Thymus (tissue), 11 donors: ENCODE data around the gene ZNF682. TPM values are rescaled to one million over a fixed set of nuclear protein-coding genes. Genes with fewer than 3 reads are reported as not detected.
A peak's percentile ranks its signal among the peaks of the same experiment; 100 is the strongest.
"Not testable (repeated sequence)": the region's sequence is repeated elsewhere in the genome, so short reads cannot be mapped to it uniquely, and the experiment has no call there.

ENCODE experiments used
- DNase-seq, 9 donors: peaks; one replicate each; pipeline ENCODE4 v3.0.0-alpha.2; 2013; ENCODE audit warnings: low spot score in 9 of 9, low read depth in 6 of 9, missing footprints in 1 of 9
- H3K27ac ChIP-seq, 2 donors: one replicate each; pipeline ENCODE4 v1.5.1; 2013; ENCODE audit warnings: control low read depth in 1 of 2, low read depth in 1 of 2, low read length in 1 of 2, mild to moderate bottlenecking in 1 of 2, moderate library complexity in 1 of 2
- H3K27me3 ChIP-seq, 2 donors: one replicate each; pipeline ENCODE4 v1.5.1; 2013; ENCODE audit warnings: low read length in 1 of 2; ENCODE audit not compliant: control insufficient read depth in 2 of 2, insufficient read depth in 1 of 2
- H3K36me3 ChIP-seq, 2 donors: one replicate each; pipeline ENCODE4 v1.5.1; 2013; ENCODE audit warnings: low read length in 1 of 2, mild to moderate bottlenecking in 1 of 2, moderate library complexity in 1 of 2; ENCODE audit not compliant: control insufficient read depth in 2 of 2, insufficient read depth in 2 of 2
- H3K4me1 ChIP-seq, 2 donors: one replicate each; pipeline ENCODE4 v1.5.1; 2013; ENCODE audit warnings: low read length in 2 of 2; ENCODE audit not compliant: control insufficient read depth in 2 of 2, insufficient read depth in 2 of 2
- H3K4me3 ChIP-seq, 2 donors: one replicate each; pipeline ENCODE4 v1.5.1; 2013; ENCODE audit warnings: low read length in 2 of 2, control low read depth in 1 of 2, mild to moderate bottlenecking in 1 of 2
- H3K9me3 ChIP-seq, 2 donors: one replicate each; pipeline ENCODE4 v1.5.1; 2013; ENCODE audit warnings: low read length in 1 of 2, mild to moderate bottlenecking in 1 of 2; ENCODE audit not compliant: control insufficient read depth in 2 of 2, insufficient read depth in 1 of 2
- WGBS: extraction: QIAGEN DNeasy Blood & Tissue Kit; methylation state at CpG from one replicate; pipeline ENCODE4 v1.1.7; 2013; 5-methylcytosine and 5-hydroxymethylcytosine counted together
- polyA plus RNA-seq: library from polyadenylated mRNA; stranded (reverse); fragments of 200-250 nt; gene quantifications from one replicate; pipeline ENCODE4 v1.2.3, GENCODE V29; 2013
- total RNA-seq: library from RNA; stranded (reverse); fragments of 120-200 nt; gene quantifications from one replicate; pipeline ENCODE4 v1.2.4, GENCODE V29; 2013
- donor health status: healthy.

ZNF682 gene
- total and polyA plus RNA-seq, 2 donors = 4.7 to 19.6 TPM

DNA sequence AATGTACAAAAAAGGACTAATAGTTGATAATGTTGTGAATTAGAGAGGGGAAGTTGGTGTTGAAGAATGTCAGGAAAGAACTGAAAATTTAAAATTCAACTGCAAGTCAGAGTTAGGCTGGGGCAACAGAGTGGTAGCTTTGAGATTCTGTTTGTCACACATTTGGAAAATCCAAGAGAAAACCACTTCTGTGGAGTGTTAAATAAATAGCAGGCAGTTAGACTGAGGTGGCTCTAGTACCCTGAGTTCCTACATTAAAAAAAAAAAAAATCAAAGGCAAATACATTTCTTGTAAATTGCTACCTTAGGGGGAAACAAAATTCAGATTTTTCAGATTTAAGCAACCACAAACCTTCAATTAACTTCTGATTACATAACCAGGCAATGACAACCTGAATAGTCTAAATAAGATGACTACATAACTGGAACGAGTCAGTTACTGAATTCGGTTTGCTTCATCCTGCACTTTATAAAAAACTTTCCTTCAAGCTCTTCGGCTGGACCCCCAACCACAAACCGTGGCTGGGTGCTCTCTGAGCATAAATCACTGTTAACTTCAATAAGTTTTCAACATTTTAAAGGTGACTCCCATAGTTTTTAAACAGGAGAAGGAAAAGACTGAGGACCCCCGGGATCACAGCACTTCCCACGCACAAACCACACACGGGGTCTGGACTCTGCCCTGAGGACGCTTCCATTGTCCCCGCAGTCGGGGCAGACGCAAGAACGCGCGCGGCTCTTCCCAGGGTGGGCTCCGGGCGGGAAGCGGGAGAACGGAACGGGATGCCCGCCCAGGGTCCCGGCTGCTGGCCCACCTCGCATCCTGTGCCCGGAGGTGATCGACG lies 725 bp downstream of the ZNF682 start:
- H3K36me3 ChIP-seq = no peaks in the 10 kb centered on the region
- peak overlapping the region; percentile 67 to 70 for H3K4me3 ChIP-seq
- H3K27ac ChIP-seq = peak overlapping the region in 1 of 2 donors; percentile 82
- H3K4me1 ChIP-seq = no peaks in the 10 kb centered on the region
- under 1% methylated on average over 26 of the region's 26 CpGs for WGBS
- peaks cover 0 to 3% of the 10 kb centered on the region in 2 donors for H3K9me3 ChIP-seq
- H3K27me3 ChIP-seq = no peaks in the 10 kb centered on the region
- DNase-seq = peak in 3 of 9 donors; percentile 5 to 46 (median 31)

DNA sequence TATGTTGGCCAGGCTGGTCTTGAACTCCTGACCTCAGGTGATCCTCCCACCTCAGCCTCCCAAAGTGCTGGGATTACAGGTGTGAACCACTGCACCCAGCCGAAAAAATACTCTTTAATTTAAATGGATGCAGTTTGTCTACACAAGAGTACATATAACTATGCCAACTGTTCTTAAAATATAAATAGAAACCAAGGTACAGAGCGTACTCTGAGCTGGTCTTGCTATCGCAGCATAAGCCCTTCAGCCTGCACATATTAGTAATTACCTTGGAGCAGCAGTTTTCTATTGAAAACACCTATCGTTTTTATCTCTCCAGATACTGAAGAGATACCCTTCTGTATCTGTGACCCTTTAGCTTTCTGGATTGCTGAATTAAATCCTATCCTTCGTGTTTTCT lies 3.4 kb downstream of the ZNF682 start:
- DNase-seq = no peak
- Histone ChIP-seq H3K27ac (no peak overlapping the region), H3K27me3 (no peaks in the 10 kb centered on the region), H3K9me3 (no peaks in the 10 kb centered on the region), H3K4me1 (no peaks in the 10 kb centered on the region), H3K36me3 (no peaks in the 10 kb centered on the region), H3K4me3 (no peak overlapping the region)
- WGBS = 98% methylated on average over 5 of the region's 5 CpGs

DNA sequence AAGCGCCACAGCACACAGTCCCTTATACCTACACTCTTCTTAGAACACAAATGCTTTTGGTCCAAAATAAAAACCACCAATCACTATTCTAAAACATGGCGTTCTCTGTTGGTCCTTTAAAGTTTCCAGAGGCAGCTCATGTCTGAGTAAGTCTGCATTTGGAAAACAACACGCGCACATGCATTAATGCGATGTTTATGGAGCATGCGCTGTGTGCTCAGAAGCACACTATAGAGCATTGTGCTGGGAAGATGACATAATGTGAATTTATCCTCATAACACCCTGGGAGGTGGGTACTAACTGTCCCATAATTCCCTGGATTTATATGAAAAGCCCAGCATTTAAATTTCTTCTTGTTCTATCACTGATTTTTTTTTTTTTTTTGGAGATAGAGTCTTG lies 10.7 kb downstream of the ZNF682 start:
- no peak for DNase-seq
- H3K9me3 ChIP-seq = peaks cover 0 to 3% of the 10 kb centered on the region in 2 donors
- H3K27me3 ChIP-seq = no peaks in the 10 kb centered on the region
- no peaks in the 10 kb centered on the region for H3K36me3 ChIP-seq
- H3K4me1 ChIP-seq = no peaks in the 10 kb centered on the region
- 98% methylated on average over 6 of the region's 6 CpGs for WGBS
- H3K27ac ChIP-seq = no peak overlapping the region
- H3K4me3 ChIP-seq = no peak overlapping the region

DNA sequence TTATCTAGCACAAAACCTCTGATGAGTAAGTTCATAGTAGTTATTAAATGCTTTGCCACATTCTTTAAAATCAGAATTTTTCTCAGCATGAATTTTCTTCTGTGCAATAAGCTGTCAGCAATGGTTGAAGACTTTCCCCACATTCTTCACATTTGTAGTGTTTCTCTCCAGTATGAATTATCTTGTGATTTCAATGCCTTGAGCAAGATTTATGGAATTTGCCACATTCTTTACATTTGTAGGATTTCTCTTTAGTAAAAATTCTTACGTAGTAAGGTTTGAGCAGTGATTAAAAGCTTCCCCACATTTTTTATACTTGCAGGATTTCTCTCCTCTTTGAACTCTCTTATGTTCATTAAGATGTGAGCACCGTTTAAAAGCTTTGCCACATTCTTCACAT lies 33.6 kb downstream of the ZNF682 start:
- H3K4me1 ChIP-seq = no peaks in the 10 kb centered on the region

DNA sequence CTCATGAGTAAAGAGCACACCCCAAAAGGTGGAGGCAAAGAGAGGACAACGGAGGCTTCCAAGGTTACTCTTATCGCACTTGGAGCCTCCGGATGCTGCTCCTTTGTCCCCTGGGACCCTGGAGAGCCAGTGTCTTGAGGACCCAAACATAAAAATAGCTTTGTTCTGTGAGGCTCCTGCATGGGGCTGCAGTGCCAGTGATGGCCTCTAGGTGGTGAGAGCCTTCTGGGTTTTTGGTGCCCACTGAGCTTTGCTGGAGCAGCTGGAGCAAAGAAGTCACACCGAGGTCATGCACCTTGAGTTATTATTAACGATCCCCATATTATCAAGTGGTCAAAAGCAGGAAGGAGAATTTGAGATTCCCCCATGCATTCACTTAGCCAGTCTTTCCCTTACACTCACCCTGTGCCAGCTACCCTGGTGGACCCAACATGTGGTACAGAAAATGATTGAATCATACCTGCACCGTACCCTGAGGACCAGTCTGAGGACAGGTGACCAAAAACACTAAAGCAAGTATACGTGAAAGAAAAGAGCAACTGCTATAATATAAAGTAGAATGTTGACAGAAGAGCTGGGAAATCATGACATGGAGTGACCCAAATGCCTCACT lies 41.5 kb downstream of the ZNF682 start:
- peaks cover 4 to 15% of the 10 kb centered on the region in 2 donors for H3K9me3 ChIP-seq
- WGBS = 64% methylated on average over 7 of the region's 7 CpGs
- H3K27me3 ChIP-seq = no peaks in the 10 kb centered on the region

More for the DNA sequence above, 33.6 kb downstream of the ZNF682 start:
- Histone ChIP-seq H3K9me3 (peaks cover 10 to 19% of the 10 kb centered on the region in 2 donors), H3K36me3 (peaks cover 4 to 20% of the 10 kb centered on the region in 2 donors), H3K27ac (no peak overlapping the region), H3K27me3 (no peaks in the 10 kb centered on the region), H3K4me3 (no peak overlapping the region)
- no peak for DNase-seq
- WGBS = over 99% methylated on average over 2 of the region's 2 CpGs

DNA sequence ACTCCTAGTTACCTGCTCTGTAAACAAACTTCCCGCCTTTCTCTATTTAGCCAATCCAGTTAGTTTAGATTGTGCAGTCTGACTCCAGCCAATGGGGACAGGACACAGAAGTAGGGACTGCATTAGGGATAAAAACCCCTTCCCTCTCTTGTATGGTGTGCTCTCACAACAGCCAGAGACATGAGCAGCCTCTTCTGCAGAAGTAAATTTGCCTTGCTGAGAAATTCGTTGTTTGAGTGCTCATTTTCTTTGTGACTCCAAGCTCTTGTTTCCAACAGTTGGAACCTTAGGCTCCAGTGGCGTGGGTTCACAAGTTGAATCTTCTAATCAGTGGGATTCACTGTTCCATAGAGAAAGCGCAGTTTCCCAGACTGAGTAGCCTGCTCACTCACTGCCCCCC lies 72.4 kb downstream of the ZNF682 start:
- Histone ChIP-seq H3K9me3 (peaks cover 0 to 16% of the 10 kb centered on the region in 2 donors), H3K27ac (no peak overlapping the region), H3K27me3 (no peaks in the 10 kb centered on the region), H3K4me1 (no peaks in the 10 kb centered on the region), H3K4me3 (no peak overlapping the region), H3K36me3 (no peaks in the 10 kb centered on the region)
- no peak for DNase-seq
- WGBS = 98% methylated on average over 4 of the region's 4 CpGs

More for the DNA sequence above, 41.5 kb downstream of the ZNF682 start:
- H3K36me3 ChIP-seq = no peaks in the 10 kb centered on the region
- no peak overlapping the region for H3K27ac ChIP-seq
- peak in 4 of 9 donors; percentile 2 to 21 (median 8) for DNase-seq
- H3K4me1 ChIP-seq = no peaks in the 10 kb centered on the region
- H3K4me3 ChIP-seq = no peak overlapping the region

DNA sequence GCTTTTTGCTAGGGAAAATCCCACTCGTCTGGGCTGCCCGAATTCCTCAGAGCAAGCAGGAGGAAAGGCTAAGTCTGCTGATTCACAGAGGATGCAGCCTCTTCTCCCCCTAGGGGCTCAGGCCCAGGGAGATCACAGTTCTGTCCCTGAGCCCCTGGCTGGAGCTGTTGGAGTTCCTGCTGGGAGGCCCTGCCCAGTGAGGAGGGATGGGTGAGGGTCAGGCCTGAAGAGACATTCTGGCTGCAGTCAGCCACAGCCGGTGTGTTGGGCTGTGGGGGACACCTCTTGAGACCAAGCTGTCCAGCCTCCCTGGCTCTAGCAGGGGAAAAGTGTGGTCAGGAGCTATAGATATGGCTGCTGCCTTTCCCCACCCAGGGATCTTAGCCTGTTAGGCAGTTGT lies 73.2 kb downstream of the ZNF682 start:
- peaks cover 0 to 15% of the 10 kb centered on the region in 2 donors for H3K9me3 ChIP-seq
- 97% methylated on average over 3 of the region's 3 CpGs for WGBS
- not testable (repeated sequence) for H3K27me3 ChIP-seq, H3K27ac ChIP-seq, H3K4me3 ChIP-seq, H3K36me3 ChIP-seq, DNase-seq, H3K4me1 ChIP-seq

DNA sequence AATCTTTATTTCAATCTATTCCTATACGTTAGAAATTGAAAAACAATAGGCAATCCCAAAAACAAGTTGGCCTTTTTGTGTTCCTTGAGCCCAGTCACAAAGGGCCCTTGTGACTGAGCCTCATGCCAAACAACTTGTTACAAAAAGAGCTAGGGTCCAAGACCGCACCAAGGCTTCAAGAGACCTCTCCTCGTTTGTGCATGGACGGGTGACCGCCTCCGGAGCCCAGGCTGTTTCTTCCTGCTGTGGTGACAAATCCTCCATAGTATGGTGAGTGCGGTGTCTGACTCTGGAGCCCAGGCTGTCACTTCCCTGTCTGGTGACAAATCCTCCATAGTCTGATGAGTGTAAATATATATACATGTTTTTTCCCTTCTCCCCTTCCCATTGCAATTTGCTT lies 74.9 kb downstream of the ZNF682 start:
- 89% methylated on average over 7 of the region's 7 CpGs for WGBS
- DNase-seq = no peak
- Histone ChIP-seq H3K4me1 (no peaks in the 10 kb centered on the region), H3K27me3 (no peaks in the 10 kb centered on the region), H3K4me3 (no peak overlapping the region), H3K9me3 (peaks cover 0 to 12% of the 10 kb centered on the region in 2 donors), H3K36me3 (no peaks in the 10 kb centered on the region), H3K27ac (no peak overlapping the region)

DNA sequence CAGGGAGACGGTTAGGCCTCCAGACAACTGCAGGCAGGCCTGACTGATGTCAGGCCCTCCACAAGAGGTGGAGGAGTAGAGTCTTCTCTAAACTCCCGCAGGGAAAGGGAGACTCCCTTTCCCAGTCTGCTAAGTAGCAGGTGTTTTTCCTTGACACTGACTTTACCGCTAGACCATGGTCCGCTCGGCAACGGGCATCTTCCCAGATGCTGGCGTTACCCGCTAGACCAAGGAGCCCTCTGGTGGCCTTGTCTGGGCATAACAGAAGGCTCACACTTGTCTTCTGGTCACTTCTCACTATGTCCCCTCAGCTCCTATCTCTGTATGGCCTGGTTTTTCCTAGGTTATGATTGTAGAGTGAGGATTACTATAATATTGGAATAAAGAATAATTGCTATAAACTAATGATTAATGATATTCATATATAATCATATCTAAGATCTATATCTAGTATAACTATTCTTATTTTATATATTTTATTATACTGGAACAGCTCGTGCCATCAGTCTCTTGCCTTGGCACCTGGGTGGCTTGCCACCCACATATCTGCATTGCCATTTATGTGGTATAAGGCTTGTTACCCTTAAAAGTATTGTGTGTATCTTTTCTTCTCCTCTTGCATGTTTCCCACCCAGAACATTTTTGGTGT lies 80.0 kb downstream of the ZNF682 start:
- H3K4me1 ChIP-seq, H3K27ac ChIP-seq, H3K27me3 ChIP-seq, H3K4me3 ChIP-seq, H3K36me3 ChIP-seq: not testable (repeated sequence)
- peak; percentile 6 to 62 (median 26) for DNase-seq
- 22% methylated on average over 9 of the region's 9 CpGs for WGBS
- H3K9me3 ChIP-seq = peaks cover 0 to 13% of the 10 kb centered on the region in 2 donors
